Lung (tissue), 12 donors: ENCODE measurements around the gene FAM83F. TPM values are rescaled to one million over a fixed set of nuclear protein-coding genes. Genes with fewer than 3 reads are reported as not detected.

ENCODE experiments used
- ATAC-seq: fragments of 200-7000 bp; cut with Tn5 transposase; one replicate; pipeline ENCODE4 v1.9.1; 2020; ENCODE audit warnings: moderate number of reproducible peaks; ENCODE audit not compliant: insufficient read depth, low FRiP score
- DNase-seq, 3 donors: peaks; one replicate each; pipeline ENCODE4 v3.0.0-alpha.2; 2013 to 2017
- H3K27ac ChIP-seq, 2 donors: one replicate each; pipeline ENCODE4 v1.5.1; 2013; ENCODE audit warnings: mild to moderate bottlenecking in 2 of 2, moderate library complexity in 2 of 2, control low read depth in 1 of 2, inconsistent platforms in 1 of 2, low read depth in 1 of 2, low read length in 1 of 2
- H3K27me3 ChIP-seq, 3 donors: one replicate each; pipeline ENCODE4 v1.5.1; 2013; ENCODE audit warnings: low read length in 2 of 3; ENCODE audit not compliant: control insufficient read depth in 3 of 3, insufficient read depth in 3 of 3
- H3K36me3 ChIP-seq, 4 donors: one replicate each; pipeline ENCODE4 v1.5.1; 2013; ENCODE audit warnings: low read length in 4 of 4, mild to moderate bottlenecking in 1 of 4, moderate library complexity in 1 of 4; ENCODE audit not compliant: control insufficient read depth in 4 of 4, insufficient read depth in 4 of 4
- H3K4me1 ChIP-seq, 5 donors: one replicate each; pipeline ENCODE4 v1.5.1; 2013; ENCODE audit warnings: low read length in 5 of 5, mild to moderate bottlenecking in 2 of 5, moderate library complexity in 1 of 5; ENCODE audit not compliant: control insufficient read depth in 5 of 5, insufficient read depth in 5 of 5
- H3K4me3 ChIP-seq: one replicate; pipeline ENCODE4 v1.5.1; 2013; ENCODE audit warnings: mild to moderate bottlenecking, control low read depth, moderate library complexity
- H3K9ac ChIP-seq, 2 donors: one replicate each; pipeline ENCODE4 v1.5.1; 2013; ENCODE audit warnings: low read length in 2 of 2, control low read depth in 1 of 2; ENCODE audit not compliant: insufficient read depth in 1 of 2
- H3K9me3 ChIP-seq, 4 donors: one replicate each; pipeline ENCODE4 v1.5.1; 2013; ENCODE audit warnings: low read length in 3 of 4, mild to moderate bottlenecking in 1 of 4, moderate library complexity in 1 of 4; ENCODE audit not compliant: control insufficient read depth in 4 of 4, insufficient read depth in 3 of 4
- WGBS, 2 donors: extraction: QIAGEN DNeasy Blood & Tissue Kit; methylation state at CpG; one replicate each; pipeline ENCODE4 v1.1.7; 2013; 5-methylcytosine and 5-hydroxymethylcytosine counted together
- polyA plus RNA-seq, 2 donors: library from polyadenylated mRNA; stranded (reverse); fragments of 200-250 nt; gene quantifications; one replicate each; pipeline ENCODE4 v1.2.1, GENCODE V29; 2013
- total RNA-seq, 2 donors: library from RNA; depleted of rRNA in 1 of 2; stranded (reverse); fragments of >200 nt in 1 of 2; gene quantifications; one replicate each; pipeline ENCODE4 v1.2.1, GENCODE V29; 2014 to 2021
- TF ChIP-seq, protein P1 (sequence below): IDR thresholded peaks from 2 replicates; pipeline ENCODE4 v1.5.1; 2012; ENCODE audit warnings: mild to moderate bottlenecking; ENCODE audit errors: control extremely low read depth, extremely low read depth
- donor health status: control.
- donor health status: control.
- donor health status: Bipolar disorder and iron deficiency.
- donor health status: healthy.
- donor health status: DM: yes; HTN: yes; CAD: no.

The FAM83F gene
- total and polyA plus RNA-seq, 4 donors = 0.53 to 3.0 (median 0.94) TPM

DNA sequence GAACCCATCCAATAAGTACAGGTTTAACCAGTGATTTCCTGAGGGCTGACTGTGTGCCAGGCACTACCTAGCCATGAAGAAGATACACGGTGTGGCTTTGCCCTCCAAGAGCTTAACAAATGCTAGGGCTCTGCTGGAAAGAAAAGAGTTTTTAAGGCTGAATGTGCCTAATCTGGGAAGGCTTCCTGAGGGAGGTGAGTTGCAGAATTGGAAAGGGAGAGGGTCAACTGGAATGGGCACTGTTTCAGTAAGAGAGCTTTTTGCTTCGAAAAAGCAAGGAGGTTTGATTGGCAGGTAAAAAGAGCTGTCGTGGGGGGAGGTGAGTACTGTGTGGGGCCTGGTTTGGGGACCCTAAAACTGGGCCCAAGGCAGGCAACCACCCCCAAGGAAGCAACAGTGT is 2.7 kb downstream of the FAM83F start:
- DNase-seq (no peak), ATAC-seq (no peak)
- H3K36me3 ChIP-seq = no peaks in the 10 kb centered on the region
- 79 to 86% methylated on average over 3 of the region's 3 CpGs for whole genome bisulfite sequencing, 2 donors
- no peak overlapping the region for H3K9ac ChIP-seq
- TF ChIP-seq, protein P1, sequence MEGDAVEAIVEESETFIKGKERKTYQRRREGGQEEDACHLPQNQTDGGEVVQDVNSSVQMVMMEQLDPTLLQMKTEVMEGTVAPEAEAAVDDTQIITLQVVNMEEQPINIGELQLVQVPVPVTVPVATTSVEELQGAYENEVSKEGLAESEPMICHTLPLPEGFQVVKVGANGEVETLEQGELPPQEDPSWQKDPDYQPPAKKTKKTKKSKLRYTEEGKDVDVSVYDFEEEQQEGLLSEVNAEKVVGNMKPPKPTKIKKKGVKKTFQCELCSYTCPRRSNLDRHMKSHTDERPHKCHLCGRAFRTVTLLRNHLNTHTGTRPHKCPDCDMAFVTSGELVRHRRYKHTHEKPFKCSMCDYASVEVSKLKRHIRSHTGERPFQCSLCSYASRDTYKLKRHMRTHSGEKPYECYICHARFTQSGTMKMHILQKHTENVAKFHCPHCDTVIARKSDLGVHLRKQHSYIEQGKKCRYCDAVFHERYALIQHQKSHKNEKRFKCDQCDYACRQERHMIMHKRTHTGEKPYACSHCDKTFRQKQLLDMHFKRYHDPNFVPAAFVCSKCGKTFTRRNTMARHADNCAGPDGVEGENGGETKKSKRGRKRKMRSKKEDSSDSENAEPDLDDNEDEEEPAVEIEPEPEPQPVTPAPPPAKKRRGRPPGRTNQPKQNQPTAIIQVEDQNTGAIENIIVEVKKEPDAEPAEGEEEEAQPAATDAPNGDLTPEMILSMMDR = no peak
- H3K27ac ChIP-seq = no peak overlapping the region
- H3K4me1 ChIP-seq = peaks cover 0 to 7% (median 2%) of the 10 kb centered on the region in 5 donors
- no peaks in the 10 kb centered on the region for H3K9me3 ChIP-seq
- H3K4me3 ChIP-seq = no peak overlapping the region
- H3K27me3 ChIP-seq = peaks cover 0 to 34% (median 27%) of the 10 kb centered on the region in 3 donors

DNA sequence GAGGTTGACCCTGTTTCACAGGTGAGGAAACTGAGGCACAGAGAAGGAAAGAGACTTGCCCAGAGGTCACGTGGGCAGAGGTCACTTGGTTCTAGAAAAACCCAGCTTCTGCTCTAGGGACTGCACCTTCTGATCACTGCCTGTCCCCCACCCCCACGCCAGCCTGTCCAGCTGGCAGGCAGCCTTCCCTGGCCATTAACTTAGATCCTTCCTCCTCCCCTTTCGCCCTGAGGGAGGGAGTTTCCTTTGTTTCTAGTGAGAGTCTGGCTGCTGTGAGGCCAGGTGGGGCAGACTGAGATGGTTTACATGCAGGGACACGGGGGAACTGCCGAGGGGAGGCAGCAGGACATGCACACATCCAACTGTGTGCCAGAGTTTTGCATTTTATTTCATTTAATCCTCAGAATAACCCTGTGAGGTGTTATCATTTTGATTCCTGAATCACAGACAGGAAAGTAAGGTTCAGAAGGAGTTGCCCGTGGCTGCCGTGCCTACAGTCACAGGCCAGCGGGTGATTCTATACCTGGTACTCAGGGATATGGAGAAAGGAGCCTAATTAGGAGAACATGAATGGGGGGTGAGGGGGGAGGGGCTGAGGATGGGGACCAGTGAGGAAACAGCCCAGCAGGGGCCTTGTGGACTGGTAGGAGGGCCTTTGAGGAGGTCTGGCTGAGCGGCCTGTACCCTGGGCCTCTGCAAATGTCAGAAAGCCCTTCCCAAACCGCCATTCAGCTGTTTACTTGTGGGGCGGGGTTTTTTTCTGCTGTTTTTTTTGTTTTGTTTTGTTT is 3.4 kb downstream of the FAM83F start:
- ATAC-seq (no peak), DNase-seq (peak; percentile 45 to 62 (median 45))
- Histone ChIP-seq H3K4me1 (peaks cover 0 to 7% (median 2%) of the 10 kb centered on the region in 5 donors), H3K36me3 (no peaks in the 10 kb centered on the region), H3K9me3 (no peaks in the 10 kb centered on the region), H3K27me3 (peaks cover 0 to 27% (median 21%) of the 10 kb centered on the region in 3 donors), H3K27ac (no peak overlapping the region), H3K9ac (no peak overlapping the region), H3K4me3 (no peak overlapping the region)
- WGBS, 2 donors = 69 to 73% methylated on average over 10 to 11 of the region's 11 CpGs
- TF ChIP-seq, protein P1 = no peak

DNA sequence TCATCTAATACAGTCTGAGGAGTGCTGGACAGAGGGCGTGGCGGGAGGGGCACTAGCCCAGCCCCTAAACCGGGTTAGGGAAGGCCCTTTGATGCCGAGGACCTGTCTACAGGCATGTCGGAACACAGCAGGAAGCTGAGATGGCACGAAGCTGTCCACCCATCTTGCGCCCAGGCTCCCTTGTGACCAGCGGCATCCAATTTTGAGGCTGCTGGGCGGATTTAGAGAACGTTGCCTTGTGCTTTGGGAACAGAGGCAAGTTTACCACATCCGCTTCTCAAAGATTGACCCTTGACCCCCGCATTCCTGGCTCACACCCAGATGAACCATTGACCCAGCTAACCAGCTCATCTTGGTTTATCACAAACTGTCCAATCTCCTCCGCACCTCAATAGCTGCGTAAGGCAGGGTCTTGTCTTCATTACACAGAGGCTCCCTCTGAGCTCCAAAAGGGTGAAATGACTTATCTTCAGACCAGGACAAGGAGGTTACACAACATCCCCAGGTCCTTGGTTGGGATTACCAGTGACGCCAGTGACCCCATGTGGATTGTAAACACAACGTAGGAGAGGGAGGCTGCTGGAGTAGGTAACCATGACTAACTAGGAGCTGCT is 4.5 kb downstream of the FAM83F start:
- Histone ChIP-seq H3K27ac (no peak overlapping the region), H3K36me3 (no peaks in the 10 kb centered on the region), H3K9ac (no peak overlapping the region), H3K4me3 (no peak overlapping the region), H3K4me1 (peaks cover 0 to 7% (median 2%) of the 10 kb centered on the region in 5 donors), H3K27me3 (peaks cover 0 to 19% (median 10%) of the 10 kb centered on the region in 3 donors), H3K9me3 (no peaks in the 10 kb centered on the region)
- no peak for ATAC-seq
- TF ChIP-seq, protein P1 = no peak
- WGBS, 2 donors = 77 to 91% methylated on average over 16 of the region's 16 CpGs
- DNase-seq = no peak
